Inflammatory macrophage treated with lipopolysaccharide for 1 hour (primary cell): Measurements from ENCODE around the gene PHF21A.
A peak's percentile ranks its signal among the peaks of the same experiment; 100 is the strongest.
"Not testable (repeated sequence)": the region's sequence is repeated elsewhere in the genome, so short reads cannot be mapped to it uniquely, and the experiment has no call there.

Experiments used
- DNase-seq, 2 donors: peaks; one replicate each; pipeline ENCODE4 v3.0.0-alpha.2; 2020 to 2022

Gene PHF21A

DNA sequence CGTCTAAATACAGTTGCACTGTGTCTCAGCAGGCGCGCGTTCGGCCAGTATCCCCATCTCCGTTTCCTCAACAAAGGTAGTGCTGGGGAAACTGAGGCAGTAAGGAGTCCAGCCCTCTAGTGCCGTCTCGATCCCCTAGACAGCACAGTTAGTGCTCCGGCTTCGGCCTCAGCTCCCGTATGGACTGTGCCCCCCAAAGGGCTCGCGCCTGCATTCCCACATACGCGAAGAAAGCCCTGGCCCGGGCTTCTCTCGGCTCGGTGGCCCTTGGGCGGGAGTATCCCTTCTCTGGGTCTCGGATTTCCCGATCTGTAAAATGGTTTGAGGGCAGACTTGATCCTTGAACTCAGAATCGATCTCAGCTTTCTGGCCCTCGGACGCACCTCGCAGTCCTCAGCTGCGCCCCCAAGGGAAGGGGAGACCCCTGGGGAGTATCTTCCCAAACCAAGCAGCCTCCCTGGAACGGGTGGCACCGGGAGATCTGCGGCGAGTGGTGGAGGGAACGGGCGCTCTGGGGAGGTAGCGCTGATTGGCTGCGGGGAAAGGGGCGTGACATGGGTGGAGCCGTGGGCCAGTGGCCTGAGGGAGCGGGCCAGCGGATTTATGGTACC, 202.8 kb downstream of the PHF21A start:
- DNase-seq = peak; percentile 64 to 84

DNA sequence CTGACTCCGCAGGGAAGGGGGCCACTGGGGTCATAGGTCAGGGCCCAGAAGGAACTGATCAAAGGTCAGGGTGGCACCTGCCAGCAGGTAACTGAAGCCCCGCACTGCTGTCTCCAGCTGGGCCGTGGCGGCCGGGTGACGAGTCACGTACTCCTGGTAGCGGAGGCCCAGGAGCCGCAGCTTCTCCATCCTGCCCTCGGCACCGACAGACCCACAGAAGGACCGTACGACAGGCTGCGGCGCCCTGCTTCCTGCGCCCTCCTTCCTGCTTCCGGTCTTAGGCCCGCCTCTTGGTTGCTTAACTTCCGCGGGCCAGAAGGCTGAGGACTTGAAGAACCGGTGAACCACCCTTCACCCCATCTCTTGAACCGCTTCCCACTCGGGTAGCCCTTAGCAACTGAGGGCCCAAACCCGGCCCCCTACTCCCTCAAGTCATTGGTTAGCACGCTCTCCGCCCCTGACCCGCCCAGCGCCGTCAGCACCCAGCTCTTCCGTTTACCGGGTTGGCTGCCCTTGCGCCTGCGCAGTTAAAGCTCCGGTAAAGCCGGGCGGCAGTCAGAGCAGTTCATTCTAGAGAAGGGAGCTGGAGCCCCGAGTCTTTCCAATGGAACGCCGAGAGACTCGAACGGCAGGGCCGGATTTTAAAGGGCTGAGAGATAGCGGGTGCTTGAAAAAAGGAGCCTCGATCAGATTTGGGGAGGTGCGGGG, 203.5 kb downstream of the PHF21A start, which contains the start of gene PEX16:
PEX16 (minus strand) TSS at position 255 of the 708 bp plus-strand sequence; CDS start at position 189, 66 bp downstream.
- DNase-seq = peak; percentile 98 to 99

DNA sequence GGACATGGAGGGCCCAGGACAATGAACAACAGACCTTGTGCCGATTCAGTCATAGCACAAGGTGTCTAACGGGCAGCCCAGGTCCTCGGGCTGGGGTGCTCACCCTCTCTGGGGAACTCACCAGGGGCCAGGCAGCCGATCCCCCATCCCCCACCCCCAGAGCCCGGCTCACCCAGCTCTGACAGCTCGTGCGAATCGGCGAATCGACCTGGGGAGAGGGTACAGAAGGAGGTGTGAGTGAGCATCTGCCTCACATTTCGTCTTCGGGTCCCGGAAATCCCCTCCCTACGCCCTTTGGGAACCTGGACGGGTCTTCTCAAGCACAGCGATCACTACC, 204.0 kb downstream of the PHF21A start:
- DNase-seq = no peak

DNA sequence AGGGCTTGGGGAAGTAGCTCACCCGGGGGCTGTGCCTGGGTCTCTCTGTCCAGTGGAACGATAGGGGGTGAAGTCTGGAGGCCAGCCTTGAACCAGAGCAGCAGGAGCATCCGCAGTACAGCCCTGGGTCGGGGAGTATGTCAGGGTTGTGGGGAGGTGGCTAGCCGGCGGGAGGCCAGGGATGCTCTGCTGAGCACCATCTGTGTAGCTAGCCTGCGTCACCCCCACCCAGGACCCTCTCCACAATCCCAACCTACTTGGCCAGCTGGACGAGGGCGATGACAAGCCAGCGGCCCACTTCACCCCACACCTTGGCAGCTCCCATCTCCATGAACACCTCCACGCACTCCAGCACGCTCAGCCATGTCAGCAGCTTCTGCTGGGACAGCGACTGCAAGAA, 205.8 kb downstream of the PHF21A start:
- no peak for DNase-seq

DNA sequence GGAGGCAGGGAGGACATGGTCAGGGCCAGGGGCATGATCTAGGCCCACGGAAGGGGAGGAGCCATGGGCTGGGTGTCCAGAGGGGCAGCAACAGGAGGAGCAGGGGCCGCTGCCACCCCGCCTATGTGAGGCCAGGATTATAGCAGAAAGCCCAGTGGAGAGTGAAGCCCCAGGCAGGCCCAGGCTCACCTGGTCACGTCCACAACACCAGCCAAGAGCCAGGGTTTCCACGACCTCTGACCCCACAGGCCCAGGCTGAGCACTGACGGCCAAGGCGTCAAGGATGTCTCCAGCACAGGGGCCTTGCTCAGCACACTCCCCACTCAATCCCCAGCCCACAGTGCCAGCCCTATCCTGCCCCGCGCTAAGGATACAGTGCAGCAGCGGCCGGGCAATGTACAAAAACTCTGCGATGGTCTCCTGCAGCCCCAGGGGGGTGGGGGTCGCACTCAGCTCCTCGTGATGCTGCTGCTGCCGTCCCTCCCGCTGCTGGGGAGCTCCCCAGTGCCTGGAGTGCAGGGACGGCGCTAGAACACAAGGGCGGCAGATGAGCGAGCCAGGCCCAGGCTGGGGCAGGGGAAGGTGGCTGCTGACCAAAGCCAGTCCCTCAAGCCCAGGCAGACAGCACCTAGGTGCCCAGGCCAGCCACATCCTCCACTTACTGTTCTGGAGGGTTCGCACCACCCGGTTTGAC, 207.2 kb downstream of the PHF21A start:
- no peak for DNase-seq

DNA sequence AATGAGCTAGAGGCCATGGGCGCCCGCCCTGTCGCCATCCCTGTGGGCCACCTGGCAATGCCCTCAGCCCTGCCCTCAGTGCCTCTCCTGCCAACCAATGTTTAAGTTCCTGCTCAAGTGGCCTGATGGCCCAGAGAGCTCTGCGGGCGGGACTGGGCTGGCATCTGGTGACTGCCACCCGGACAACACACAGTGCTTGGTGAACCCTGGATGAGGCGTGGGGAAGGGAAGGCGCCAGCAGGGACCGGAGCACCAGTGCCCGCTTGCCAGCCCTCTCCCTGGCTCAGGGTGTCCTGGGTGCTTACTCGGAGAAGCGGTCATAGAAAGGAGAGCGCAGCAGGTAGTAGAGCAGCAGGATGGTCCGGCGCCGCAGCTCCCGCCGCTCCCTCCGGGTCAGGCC, 207.7 kb downstream of the PHF21A start:
- DNase-seq = no peak

DNA sequence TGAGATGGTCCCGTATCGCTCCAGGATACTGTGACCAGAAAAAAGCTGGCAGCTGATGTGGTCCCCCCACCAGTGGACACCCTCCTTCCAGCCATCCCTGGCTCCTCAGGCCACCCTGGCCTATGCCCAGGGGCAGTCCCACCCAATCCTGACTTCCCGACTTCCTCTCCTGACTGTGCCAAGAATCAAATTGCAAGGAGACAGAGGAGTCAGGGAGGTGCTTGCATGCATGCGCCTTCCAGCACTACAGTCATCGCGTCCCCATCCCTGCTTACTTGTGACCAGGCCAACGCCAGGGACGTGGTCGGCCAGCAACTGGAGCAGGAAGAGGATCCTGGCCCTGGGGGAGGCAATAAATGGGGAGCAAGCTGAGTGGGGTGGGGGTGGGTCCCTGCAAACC, 210.6 kb downstream of the PHF21A start:
- DNase-seq = no peak

DNA sequence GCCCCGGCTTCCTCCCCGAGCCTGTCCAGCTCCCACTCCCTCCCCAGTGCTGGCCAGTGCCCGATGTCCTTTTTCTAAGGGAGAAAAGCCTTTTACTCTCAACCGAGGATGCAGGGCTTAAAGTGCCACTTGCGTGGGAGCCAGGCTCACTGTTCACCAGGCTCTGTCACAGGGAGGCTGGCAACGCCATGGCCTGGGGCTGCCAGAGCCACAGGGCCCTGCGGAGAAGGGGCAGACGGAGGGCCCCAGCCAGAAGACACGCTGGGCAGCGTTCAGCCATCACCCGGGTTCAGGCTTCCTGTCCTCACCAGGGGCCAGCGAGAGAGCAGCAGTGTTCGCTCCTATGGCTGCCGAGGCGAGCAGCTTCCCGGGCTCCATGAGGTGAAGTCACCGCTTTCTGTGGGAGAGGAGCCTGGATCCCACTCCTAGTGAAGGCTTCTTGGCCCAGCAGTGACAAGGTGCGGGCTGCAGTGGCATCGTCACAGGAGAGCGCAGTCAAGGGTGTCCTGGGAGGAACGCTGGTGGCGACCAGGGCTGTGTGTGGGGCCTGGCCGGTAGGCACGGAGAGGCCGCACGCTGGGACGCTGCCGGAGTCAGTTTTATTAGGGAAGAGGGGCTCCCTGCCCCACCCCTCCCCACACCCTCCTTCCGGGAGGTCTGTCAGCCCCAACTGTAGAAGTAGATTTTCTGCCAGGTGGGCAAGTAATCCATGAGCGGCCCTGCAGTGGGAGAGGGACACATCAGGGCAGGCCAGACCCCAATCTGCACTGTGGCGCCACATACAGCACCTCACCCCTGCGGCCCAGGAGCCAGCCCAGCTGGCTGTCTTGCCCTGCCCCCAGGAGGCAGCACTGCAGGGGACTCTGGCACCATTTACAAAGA, 211.4 kb downstream of the PHF21A start:
- DNase-seq = no peak

DNA sequence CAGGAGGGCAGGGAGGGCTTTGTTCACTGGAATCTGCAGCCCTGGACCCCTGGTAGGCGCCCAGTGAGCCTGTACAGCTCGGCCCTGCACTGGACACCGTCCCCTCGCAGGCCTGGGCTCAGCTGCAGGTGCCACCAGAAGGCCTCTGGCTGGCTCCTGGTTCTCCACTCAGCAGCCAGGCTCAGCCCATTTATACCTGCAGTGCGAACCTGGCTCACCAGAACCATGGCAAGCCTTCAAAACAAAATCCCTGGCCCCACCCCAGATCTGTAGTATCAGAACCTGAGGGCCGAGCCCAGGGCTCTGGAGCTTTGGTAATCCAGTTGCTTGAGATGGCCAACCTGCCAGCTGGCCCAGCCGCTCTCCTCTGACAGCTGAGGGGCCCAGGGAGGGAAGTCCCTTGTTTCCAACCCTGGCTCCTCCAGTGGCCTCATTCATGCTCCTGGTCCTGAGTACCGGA, 213.3 kb downstream of the PHF21A start:
- DNase-seq = no peak

DNA sequence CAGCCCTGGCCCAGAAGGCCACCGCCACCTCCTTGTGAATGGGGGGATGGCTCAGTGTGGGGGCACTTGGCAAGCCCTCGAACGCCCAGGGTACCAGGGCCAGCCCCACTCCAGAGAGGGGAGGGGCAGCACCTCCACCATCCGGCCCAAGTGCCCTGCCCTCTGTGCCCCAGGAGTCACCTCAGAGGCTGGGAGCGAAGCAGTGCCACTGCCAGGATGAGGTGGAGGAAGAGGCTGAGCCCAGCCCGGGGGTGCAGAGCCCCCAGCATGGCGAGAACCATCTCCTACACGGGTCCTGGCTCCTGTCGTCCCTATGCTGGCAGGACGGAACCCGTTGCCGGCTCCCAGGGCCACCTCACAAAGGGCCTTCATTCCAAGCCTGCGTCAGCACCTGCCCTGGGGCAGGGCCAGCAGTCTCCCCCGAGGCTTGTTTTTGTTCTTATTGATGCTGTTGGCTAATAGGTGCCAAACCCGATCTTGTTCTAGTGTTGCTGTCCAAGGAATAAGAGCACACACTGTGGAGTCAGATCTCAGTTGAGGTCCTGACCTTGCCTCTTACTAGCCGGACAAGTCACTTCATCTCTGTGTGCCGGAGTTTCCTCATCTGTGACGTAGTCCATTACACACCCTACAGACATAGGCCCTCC, 214.2 kb downstream of the PHF21A start, which contains the start of gene FREY1:
FREY1 (minus strand) TSS at position 307 of the 647 bp plus-strand sequence; CDS start at position 281, 26 bp downstream.
- no peak for DNase-seq

DNA sequence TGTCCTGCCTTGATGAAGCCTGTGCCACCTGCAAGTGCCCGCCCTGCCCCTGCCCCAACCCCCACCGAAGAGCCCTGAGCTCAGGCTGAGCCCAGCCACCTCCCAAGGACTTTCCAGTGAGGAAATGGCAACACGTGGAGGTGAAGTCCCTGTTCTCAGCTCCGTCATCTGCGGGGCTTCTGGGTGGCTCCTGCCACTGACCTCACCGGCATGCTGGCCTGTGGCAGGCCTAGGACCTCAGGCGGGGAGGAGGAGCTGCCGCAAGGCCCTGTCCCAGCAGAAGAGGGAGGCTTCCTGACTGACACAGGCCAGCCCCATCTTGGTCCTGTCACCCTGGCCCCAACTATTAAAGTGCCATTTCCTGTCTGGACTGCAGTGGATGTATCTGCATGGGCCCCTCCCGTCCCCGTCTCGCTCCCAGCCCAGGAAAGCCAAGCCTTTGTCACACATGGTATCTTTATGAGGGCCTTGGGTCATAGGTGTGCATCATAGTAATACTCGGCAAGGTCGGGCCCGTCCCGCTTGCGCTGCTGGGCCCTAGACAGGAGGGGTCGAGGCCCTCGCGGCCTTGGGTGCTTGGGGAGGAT, 215.1 kb downstream of the PHF21A start:
- DNase-seq = peak; percentile 57 to 80

DNA sequence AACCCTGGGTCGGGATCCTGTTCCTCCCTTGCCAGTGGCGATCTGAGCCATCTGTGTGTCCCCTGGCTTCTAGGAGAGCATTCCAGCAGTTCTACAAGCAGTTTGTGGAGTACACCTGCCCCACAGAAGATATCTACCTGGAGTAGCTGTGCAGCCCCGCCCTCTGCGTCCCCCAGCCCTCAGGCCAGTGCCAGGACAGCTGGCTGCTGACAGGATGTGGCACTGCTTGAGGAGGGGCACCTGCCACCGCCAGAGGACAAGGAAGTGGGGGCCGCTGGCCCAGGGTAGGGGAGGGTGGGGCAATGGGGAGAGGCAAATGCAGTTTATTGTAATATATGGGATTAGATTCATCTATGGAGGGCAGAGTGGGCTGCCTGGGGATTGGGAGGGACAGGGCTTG, 215.7 kb downstream of the PHF21A start:
- not testable (repeated sequence) for DNase-seq

DNA sequence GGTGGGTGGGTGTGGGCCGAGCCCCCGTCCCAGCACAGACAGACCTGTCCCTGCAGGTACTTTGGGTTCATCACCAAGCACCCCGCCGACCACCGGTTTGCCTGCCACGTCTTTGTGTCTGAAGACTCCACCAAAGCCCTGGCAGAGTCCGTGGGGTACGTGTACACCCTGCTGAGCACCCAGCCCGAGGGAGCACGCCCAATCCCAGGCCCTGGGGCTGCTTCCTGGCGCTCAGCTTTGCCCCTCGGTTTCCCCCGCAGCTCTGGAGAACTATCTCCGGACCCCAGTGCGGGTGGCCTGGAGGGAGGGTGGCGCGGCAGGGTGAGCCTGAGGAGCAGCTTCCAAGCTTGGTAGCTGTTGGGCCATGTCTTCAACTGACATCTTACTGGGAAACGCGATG, 216.2 kb downstream of the PHF21A start:
- no peak for DNase-seq

DNA sequence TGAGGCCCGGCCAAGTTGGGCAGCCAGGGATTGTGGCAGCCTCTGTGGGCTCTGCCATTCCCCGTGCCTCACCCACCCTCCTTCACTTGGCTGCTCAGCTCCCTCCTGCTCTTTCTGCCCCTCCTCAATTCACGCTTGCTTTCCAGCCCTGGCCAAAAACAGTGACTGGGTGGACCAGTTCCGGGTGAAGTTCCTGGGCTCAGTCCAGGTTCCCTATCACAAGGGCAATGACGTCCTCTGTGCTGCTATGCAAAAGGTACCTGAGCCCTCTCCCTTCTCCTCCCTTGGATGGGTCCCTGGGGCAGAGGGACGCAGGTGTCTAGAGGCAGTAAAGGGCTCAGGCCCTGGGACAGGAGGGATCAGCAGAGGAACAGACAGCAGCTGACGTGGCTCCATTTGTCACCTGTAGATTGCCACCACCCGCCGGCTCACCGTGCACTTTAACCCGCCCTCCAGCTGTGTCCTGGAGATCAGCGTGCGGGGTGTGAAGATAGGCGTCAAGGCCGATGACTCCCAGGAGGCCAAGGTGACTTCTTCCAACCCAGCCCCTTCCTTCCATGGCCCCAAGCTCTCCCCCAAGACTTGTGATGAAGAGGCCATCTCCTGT, 216.8 kb downstream of the PHF21A start:
- no peak for DNase-seq

DNA sequence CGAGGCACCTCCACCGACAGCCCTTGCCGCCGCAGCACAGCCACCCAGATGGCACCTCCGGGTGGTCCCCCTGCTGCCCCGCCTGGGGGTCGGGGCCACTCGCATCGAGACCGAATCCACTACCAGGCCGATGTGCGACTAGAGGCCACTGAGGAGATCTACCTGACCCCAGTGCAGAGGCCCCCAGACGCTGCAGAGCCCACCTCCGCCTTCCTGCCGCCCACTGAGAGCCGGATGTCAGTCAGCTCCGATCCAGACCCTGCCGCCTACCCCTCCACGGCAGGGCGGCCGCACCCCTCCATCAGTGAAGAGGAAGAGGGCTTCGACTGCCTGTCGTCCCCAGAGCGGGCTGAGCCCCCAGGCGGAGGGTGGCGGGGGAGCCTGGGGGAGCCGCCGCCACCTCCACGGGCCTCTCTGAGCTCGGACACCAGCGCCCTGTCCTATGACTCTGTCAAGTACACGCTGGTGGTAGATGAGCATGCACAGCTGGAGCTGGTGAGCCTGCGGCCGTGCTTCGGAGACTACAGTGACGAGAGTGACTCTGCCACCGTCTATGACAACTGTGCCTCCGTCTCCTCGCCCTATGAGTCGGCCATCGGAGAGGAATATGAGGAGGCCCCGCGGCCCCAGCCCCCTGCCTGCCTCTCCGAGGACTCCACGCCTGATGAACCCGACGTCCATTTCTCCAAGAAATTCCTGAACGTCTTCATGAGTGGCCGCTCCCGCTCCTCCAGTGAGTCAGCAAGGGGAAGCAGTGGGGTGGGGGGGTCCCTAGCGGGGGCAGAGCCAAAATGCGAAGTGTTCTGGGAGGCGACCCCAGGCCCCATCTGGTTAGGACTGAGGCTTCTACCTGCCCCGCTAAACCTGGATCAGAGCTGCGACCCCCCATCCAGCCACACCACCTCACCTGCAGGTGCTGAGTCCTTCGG, 218.5 kb downstream of the PHF21A start:
- DNase-seq = no peak

DNA sequence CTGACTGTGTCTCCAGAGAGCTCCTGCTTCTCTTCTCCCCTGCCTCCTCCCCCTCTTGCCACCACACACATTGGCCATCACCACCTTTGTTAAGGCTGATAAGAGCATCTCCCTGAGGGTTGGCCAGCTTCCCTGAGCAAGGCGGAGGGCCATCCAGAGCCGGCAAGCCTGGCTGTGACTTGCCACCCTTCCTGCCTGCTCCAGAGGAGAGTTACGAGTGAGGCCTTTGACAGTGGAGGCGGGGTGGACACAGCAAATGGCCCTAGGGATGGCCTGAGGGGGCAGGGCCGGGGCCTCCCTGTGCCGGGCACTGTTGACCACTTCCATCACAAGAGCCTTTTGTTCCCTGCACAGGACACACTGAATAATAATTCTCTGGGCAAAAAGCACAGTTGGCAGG, 219.6 kb downstream of the PHF21A start:
- no peak for DNase-seq

DNA sequence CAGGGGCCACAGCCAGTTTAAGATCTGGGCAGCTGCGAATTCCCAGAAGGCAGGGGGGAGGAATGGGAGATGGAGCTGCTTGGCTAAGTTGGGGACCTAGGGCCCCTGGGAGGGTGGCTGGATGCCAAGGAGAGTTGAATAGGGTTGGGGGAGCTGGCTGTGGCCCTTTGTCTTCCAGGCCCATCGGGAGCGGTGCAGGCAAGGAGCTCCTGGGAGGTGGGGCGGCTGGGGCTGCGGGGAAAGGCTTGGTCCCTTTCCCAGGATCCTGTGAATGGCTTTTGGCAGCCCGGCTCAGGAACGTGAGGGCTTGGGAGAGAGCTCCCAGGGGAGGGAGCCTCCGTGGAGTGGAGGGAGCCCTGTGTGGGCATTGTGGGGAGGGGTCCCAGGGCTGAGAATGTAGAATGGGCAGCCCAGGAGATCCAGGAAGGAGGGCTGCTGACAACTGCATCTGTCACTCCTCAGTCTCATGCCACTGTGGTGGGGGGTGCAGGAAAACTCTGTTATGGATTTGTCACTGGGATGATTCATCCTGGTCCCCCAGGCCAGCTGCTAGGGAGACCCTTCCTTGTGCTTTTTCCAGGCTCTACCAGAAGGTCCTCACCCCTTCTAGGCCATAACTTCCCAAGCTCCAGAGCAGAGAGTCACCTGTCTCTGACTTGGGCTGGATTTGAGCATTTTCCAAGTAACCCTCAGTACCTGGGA, 220.2 kb downstream of the PHF21A start:
- DNase-seq = no peak

DNA sequence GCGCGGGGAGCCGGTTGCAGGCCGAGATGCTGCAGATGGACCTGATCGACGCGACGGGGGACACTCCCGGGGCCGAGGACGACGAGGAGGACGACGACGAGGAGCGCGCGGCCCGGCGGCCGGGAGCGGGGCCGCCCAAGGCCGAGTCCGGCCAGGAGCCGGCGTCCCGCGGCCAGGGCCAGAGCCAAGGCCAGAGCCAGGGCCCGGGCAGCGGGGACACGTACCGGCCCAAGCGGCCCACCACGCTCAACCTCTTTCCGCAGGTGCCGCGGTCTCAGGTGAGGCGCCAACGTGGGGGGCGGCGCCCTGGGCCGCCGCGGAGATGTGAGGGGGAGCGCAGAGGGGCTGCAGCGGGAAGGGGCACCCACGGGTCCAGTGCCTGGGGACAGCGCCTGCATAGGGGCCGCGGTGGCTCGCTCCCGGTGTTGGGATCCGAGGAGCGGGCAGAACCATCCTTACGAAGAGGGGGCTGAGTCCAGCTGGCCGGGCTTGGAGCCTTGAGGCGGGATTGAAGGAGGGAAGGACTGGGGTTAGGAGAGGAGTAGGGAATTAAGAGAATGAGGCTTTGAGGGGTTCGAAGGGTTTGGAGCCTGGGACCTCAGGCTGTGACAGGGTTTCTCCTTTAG, 221.0 kb downstream of the PHF21A start:
- not testable (repeated sequence) for DNase-seq
